Fibroblast of skin of right biceps (primary cell): Measurements from ENCODE around the gene NDST4.
A peak's percentile ranks its signal among the peaks of the same experiment; 100 is the strongest.
"Not testable (repeated sequence)": the region's sequence is repeated elsewhere in the genome, so short reads cannot be mapped to it uniquely, and the experiment has no call there.

Experiments
- DNase-seq: peaks from one replicate; pipeline ENCODE4 v3.0.0-alpha.2; 2013

NDST4 gene

GRCh38 chr4:115053313-115053712 is 60.1 kb downstream of the NDST4 start:
- no peak for DNase-seq

DNA sequence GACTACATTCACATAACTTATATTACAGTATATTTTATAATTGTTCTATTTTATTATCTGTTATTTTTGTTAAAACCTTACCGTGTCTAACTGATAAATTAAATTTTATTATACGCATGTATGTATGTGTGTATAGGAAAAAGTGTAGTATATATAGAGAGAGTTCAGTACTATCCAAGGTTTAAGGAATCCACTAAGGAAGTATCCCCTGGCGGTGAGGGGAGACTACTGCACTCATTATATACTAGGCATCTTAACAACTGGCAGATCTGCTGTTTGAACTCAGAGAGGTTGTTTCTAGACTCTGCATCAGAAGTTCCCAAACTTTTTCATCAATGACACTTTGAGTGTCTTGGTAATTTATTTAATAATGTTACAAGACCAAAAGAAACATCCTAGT is 70.9 kb downstream of the NDST4 start:
- no peak for DNase-seq

DNA sequence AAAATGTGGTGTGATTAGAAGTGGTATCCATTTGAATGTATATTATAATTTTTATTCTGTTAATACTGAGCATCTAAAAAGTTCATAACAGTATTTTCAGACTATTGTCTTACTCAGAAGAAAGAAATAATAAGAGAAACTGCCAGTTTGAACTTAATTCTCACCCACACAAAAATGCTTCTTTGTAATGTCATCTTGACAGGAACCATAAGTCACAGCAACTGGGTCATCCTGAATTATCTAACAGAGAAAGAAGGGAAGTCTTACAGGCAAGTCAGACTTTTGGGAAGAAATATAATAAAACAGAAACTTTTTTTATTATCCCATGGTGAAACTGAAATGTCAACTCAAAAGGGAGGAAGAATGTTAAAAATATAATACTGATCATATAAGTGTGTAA is 83.1 kb downstream of the NDST4 start:
- no peak for DNase-seq

DNA sequence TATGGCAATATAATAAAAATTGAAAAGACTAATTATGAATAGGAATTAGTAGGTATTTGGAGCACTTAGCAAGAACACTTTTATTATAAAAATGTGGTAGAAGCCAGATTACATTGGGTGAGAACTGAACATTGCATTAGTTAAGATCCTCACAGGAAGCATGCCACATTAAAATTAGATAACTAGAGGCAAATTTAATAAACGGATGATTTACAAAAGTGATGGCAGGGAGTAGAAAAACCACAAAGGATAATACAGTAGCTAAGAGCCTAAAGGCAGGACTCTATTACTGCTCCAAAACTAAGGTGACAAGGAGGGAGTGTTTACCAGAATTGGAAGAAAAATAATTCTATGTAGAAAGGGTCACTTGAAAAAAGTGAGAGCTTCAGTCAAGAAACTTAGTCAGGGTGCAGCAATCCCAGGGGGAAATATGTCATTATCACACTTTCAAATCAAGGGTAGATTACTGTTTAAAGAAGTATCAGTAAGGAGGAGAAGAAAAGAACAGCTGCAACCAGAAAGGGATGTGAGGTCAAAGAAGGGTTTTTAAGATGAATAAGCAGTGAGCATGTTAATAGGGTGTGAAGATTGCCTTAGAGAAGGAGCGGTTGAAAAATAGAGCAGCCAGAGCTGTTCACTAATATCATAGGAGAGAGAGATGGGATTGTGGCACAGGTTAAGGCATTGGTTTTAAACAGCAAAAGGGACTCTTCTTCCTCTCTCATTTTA is 84.6 kb downstream of the NDST4 start:
- DNase-seq = no peak

DNA sequence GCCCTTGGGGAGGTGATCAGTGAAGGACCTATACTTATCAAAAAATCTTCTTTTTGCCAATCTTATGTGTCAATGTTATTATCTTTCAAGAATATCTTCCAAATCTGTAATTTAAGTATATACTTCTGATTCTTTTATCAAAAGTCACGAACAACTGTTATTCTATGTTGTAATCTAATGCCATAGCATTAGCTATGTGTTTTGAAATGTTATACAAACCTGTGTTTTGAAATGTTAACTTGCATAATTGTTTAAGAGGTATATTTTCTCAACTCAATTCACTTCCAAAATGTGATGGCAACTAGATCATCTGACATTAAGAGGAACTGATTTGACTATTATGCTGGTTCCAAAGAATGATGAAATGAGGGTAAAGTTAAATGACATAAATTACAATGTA is 113.5 kb downstream of the NDST4 start:
- no peak for DNase-seq

GRCh38 chr4:114998316-114998715 is 115.1 kb downstream of the NDST4 start:
- DNase-seq = peak; percentile 47

GRCh38 chr4:114997576-114998247 is 115.7 kb downstream of the NDST4 start:
- DNase-seq = peak; percentile 27

- no peak for DNase-seq
Measured at GRCh38 chr4:114986133-114986532, 127.3 kb downstream of the NDST4 start.

DNA sequence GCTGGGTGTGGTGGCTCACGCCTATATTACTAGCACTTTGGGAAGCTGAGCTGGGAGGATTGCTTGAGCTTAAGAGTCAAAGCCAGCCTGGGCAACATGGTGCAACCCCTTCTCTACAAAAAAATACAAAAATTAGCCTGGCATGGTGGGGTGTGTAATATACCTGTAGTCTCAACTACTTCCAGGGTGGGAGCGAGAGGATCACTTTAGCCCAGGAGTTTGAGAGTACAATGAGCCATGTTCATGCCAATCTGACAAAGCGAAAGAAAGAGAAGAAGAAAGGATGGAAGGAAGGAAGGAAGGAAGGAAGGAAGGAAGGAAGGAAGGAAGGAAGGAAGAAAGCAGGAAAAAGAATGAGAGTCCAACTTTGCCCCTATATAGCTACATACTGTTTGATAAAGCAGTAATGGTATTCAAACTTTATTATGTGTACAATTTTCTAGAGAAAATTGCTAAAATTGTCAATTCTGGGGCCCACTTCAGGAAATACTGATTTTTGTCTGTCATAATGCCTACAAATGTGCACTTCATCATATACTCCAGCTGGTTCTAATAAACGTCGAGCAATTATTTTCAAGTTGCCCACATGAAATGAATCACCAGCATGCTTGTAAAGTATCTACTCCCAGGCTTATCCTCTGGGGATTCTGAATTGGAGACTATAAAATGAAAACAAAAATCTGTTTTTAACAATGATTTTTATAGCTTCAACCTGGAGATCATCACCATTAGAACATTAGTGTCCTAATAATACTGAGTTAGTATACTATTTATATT is 132.3 kb downstream of the NDST4 start:
- DNase-seq = peak; percentile 71

- DNase-seq = not testable (repeated sequence)
Measured at GRCh38 chr4:114980399-114980798, 133.0 kb downstream of the NDST4 start.

- no peak for DNase-seq
Measured at GRCh38 chr4:114976901-114977300, 136.5 kb downstream of the NDST4 start.

- no peak for DNase-seq
Measured at GRCh38 chr4:114964026-114964425, 149.4 kb downstream of the NDST4 start.

DNA sequence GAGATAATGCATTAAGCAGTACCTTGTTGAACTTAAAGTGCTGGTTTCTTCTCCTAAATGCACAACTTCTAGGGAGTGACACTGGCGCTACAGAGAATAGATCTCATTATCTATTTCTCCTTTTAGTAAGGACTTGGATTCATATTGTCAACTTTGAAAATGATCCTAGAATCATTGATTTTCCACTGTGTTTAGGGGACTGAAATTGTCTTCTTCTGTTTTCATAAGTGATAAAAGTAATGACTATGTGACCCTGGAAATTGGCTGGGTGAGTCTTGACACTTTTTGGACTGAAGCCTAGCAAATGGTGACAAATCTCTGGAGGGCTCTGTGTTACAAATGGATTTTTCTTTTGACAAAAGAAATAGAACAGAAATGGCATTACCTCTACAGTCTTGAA is 167.8 kb downstream of the NDST4 start:
- DNase-seq = no peak

- no peak for DNase-seq
Measured at GRCh38 chr4:114941503-114941902, 171.9 kb downstream of the NDST4 start.

DNA sequence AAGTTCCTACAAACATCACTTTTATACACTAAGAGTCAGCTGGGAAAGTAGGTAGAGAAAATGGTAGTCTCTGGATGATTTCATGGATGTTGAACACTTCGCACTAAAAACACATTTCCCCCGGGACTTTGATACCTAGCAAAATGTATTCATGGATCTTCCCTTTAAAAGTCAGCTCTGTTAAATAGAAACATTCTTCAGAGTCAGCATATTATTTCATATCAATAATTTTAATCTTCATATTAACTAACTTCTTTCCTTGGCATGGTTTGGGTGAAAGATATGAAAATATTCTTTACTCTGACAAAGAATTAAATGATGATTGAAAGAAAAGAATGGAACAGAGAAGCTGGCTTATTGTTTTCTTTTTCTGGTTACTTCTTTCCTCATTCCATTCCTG is 185.5 kb downstream of the NDST4 start:
- DNase-seq = no peak

- DNase-seq = no peak
Measured at GRCh38 chr4:114926583-114926982, 186.8 kb downstream of the NDST4 start.

DNA sequence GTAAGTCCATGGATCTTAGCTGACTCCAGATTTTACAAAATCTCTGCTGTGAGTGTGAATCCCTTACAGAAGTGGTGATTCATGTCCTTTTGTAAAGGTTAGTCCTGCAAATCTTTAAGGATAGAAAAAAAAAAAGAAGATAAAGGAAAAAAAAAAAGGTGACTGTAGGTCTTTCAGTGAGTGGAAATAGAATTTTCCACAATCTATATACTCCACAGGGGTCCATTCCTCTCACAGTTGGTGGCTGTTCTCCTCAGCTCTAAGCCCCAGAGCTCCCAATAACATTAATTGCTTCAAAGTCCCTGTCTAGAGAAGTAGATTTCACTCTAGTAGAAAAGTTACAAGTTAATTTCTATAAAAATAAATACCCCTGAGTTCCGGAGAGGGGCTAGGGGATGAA is 189.1 kb downstream of the NDST4 start:
- DNase-seq = no peak

GRCh38 chr4:114922592-114922933 is 190.9 kb downstream of the NDST4 start:
- no peak for DNase-seq

DNA sequence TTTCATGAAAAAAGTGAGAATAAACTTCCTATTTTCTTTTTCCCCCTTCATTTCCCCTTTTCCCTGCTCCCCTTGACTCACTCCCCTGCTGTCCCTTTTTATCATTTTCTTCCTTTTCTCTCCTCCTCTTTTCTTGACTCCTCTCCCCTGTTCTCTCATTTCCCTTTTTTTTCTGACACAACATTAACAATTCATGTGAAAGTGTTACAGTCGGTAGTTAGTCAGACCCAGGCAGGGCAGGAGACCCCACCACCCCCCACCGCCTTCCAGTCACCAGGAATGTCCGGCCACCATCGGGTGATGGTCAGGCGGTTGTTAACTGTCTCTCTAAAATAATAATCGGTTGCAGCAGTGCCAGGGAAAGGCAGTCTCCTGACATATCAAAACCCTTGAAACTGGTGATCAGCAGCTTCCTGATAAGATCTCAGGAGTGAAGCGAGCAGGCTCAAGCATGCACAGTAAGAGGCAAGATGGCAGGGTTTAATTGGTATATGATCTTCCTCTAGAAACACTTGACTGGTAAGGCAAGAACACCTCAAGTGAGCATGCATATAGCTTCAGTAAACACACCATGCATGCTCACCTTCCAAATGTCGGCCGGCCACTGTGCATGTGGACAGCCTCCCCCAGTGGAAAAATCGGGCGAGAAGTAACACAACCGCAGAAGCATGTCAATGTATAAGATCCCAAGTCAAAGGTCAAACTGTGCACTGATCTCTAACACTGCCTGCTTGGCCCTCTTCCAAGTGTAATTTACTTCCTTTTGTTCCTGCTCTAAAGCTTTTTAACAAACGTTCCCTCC is 191.4 kb downstream of the NDST4 start:
- DNase-seq = no peak

DNA sequence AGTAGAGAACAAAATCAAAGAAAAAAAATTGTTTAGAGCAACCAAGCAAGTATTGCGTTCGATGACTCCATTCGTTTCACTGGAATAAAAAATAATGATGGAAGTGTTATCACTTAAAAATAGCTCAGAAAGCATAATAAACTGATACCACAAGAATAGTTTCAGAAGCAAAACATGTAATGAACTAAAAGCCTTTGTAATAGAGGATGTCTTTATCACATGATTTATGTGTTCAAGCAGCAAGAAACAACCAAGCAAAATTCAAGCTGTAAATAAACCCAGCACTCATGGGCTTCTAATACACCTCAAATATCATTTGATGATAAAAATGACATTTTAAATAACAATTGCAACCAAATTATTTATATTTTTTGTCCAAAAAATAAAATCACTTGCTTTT is 192.2 kb downstream of the NDST4 start:
- no peak for DNase-seq

- peak; percentile 1 for DNase-seq
Measured at GRCh38 chr4:114911111-114911510, 202.3 kb downstream of the NDST4 start.

- no peak for DNase-seq
Measured at GRCh38 chr4:114907568-114907967, 205.9 kb downstream of the NDST4 start.

DNA sequence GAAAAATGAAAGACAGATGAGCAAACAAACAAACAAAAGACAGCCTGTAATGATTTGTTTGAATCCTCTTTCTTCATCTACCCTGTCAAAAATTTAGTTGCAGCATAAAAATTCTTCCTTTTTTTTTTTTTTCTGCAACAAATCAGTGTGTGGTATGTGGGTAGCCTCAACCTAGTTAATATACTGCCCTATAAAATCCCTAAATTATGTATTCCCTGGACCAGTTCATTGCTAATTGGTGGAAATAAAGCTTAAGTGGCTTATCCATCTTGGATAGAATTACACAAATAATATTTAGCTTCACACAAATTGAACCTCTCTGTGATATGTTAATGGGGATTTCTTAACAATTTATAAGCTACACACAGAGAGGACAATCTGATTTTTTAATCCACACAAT is 208.4 kb downstream of the NDST4 start:
- no peak for DNase-seq
